DOHH2 (cell line): Measurements from ENCODE around the gene ITGAE.

ENCODE experiments used
- H3F3A ChIP-seq: fragments of 200-600 bp; sonication (generic), shearing (Covaris generic); 2 replicates; pipeline ENCODE4 v1.6.0; 2016; ENCODE audit warnings: antibody characterized with exemption, mild to moderate bottlenecking; ENCODE audit not compliant: control insufficient read depth, insufficient read depth
- H3K27ac ChIP-seq: fragments of 200-600 bp; sonication (generic); 2 replicates; pipeline ENCODE4 v1.5.1; 2014; ENCODE audit warnings: low read depth, mild to moderate bottlenecking, low read length, moderate library complexity
- H3K27me3 ChIP-seq: fragments of 200-600 bp; sonication (generic); 2 replicates; pipeline ENCODE4 v1.6.1; 2014; ENCODE audit warnings: mild to moderate bottlenecking, low read length, mixed read lengths; ENCODE audit not compliant: control insufficient read depth
- H3K36me3 ChIP-seq: fragments of 200-600 bp; sonication (generic); 2 replicates; pipeline ENCODE4 v1.6.1; 2014; ENCODE audit warnings: mild to moderate bottlenecking, low read length, moderate library complexity, mixed read lengths; ENCODE audit not compliant: control insufficient read depth
- H3K4me1 ChIP-seq: fragments of 200-600 bp; sonication (generic); 2 replicates; pipeline ENCODE4 v1.6.1; 2014; ENCODE audit warnings: mild to moderate bottlenecking, low read length, mixed read lengths; ENCODE audit not compliant: control insufficient read depth
- H3K4me2 ChIP-seq: fragments of 200-600 bp; sonication (generic); 2 replicates; pipeline ENCODE4 v1.6.0; 2014; ENCODE audit warnings: mild to moderate bottlenecking, low read length, moderate library complexity
- H3K4me3 ChIP-seq: fragments of 200-600 bp; sonication (generic); 2 replicates; pipeline ENCODE4 v1.5.1; 2014; ENCODE audit warnings: mild to moderate bottlenecking, low read length, mixed read lengths
- H3K79me2 ChIP-seq: fragments of 200-600 bp; sonication (generic); 2 replicates; pipeline ENCODE4 v1.6.1; 2014; ENCODE audit warnings: mild to moderate bottlenecking, low read length, mixed read lengths; ENCODE audit not compliant: control insufficient read depth
- H3K9me2 ChIP-seq: fragments of 200-600 bp; sonication (generic); replicated peaks from 2 replicates; pipeline ENCODE4 v1.6.1; 2014; ENCODE audit warnings: mild to moderate bottlenecking, low read length, mixed read lengths; ENCODE audit not compliant: control insufficient read depth
- H3K9me3 ChIP-seq: fragments of 200-600 bp; sonication (generic); 2 replicates; pipeline ENCODE4 v1.6.1; 2014; ENCODE audit warnings: antibody characterized with exemption, low read length, mixed read lengths; ENCODE audit not compliant: control insufficient read depth, insufficient read depth
- H4K20me1 ChIP-seq: fragments of 200-600 bp; sonication (generic); 2 replicates; pipeline ENCODE4 v1.6.0; 2014; ENCODE audit warnings: low read depth, mild to moderate bottlenecking, antibody characterized with exemption, low read length, moderate library complexity; ENCODE audit not compliant: control insufficient read depth, insufficient read depth
- CTCF ChIP-seq: fragments of 200-600 bp; sonication (generic); IDR thresholded peaks from one replicate; pipeline ENCODE4 v1.5.1; 2014; ENCODE audit warnings: antibody characterized with exemption, mild to moderate bottlenecking, low read depth, low read length; ENCODE audit not compliant: poor library complexity, severe bottlenecking
- EZH2phosphoT487 ChIP-seq: fragments of 200-600 bp; sonication (generic); IDR thresholded peaks from 2 replicates; pipeline ENCODE4 v1.6.1; 2017; ENCODE audit warnings: borderline replicate concordance, mild to moderate bottlenecking, antibody characterized with exemption, low read length, moderate library complexity, mixed read lengths

The ITGAE gene

DNA sequence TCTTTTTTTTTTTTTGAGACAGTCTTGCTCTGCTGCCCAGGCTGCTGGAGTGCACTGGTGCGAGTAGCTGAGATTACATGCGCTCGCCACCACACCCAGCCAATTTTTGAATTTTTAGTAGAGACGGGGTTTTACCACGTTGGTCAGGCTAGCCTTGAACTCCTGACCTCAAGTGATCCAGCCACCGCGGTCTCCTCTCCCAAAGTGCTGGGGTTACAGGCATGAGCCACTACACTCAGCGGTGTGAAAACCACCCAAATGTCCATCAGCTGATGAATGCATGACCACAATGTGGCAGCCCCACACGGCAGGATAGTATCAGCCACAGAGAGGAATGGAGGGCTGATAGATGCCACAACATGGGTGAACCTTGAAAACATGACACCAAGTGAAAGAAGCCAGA is 107.2 kb downstream of the ITGAE start:
- Histone ChIP-seq H3K79me2 (peaks cover 68% of the 10 kb centered on the region), H3K9me3 (peaks cover 5% of the 10 kb centered on the region), H4K20me1 (peaks cover 5% of the 10 kb centered on the region; the same call in 1 of the 2 replicates), H3K9me2 (no peaks in the 10 kb centered on the region), H3F3A (peaks cover 2% of the 10 kb centered on the region; the same call in 1 of the 2 replicates), H3K4me1 (peaks cover 60% of the 10 kb centered on the region), H3K4me2 (peak overlapping the region; percentile 85), H3K4me3 (peak overlapping the region; percentile 92), H3K27me3 (no peaks in the 10 kb centered on the region), H3K36me3 (peaks cover 54% of the 10 kb centered on the region), H3K27ac (peak overlapping the region; percentile 82)
- TF ChIP-seq EZH2phosphoT487 (no peak), CTCF (no peak)

DNA sequence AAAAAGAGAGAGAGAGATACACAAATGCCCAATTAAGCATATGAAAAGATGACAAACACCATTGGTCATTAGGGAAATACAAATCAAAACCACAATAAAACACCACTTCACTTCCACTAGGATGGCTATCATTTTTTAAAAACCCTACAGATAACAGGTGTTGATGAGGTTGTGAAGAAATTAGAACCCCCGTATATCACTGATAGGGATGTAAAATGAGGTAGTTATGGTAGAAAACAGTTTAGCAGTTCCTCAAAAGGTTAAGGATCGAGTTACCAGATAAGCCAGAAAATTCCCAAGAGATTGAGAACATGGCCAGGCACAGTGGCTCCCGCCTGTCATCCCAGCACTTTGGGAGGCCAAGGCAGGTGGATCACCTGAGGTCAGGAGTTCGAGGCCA is 107.8 kb downstream of the ITGAE start:
- Histone ChIP-seq H3K4me1 (peaks cover 67% of the 10 kb centered on the region), H4K20me1 (peaks cover 5% of the 10 kb centered on the region; the same call in 1 of the 2 replicates), H3K9me2 (no peaks in the 10 kb centered on the region), H3K4me3 (peak overlapping the region; percentile 71), H3K36me3 (peaks cover 61% of the 10 kb centered on the region), H3K4me2 (peak overlapping the region; percentile 57), H3K79me2 (peaks cover 71% of the 10 kb centered on the region), H3K27me3 (no peaks in the 10 kb centered on the region), H3K9me3 (peaks cover 1% of the 10 kb centered on the region), H3K27ac (peak overlapping the region; percentile 49), H3F3A (peaks cover 9% of the 10 kb centered on the region)
- TF ChIP-seq CTCF = no peak
- TF ChIP-seq EZH2phosphoT487 = no peak

- Histone ChIP-seq H3K4me1 (peaks cover 71% of the 10 kb centered on the region), H3F3A (peaks cover 11% of the 10 kb centered on the region), H3K4me2 (peak overlapping the region; percentile 57), H3K27me3 (no peaks in the 10 kb centered on the region), H3K9me3 (no peaks in the 10 kb centered on the region), H4K20me1 (peaks cover 5% of the 10 kb centered on the region; the same call in 1 of the 2 replicates), H3K9me2 (no peaks in the 10 kb centered on the region), H3K27ac (peak overlapping the region; percentile 49), H3K36me3 (peaks cover 63% of the 10 kb centered on the region), H3K79me2 (peaks cover 71% of the 10 kb centered on the region), H3K4me3 (peak overlapping the region; percentile 71)
- TF ChIP-seq CTCF (peak; percentile 44), EZH2phosphoT487 (no peak)
These were observed 108.6 kb downstream of the ITGAE start for GRCh38 chr17:3692346-3692745.
